Measurements from ENCODE around the gene HTRA1.

- TF ChIP-seq POLR2A (IDR thresholded peaks at IDR 0.05; ENCODE audit: low read depth, low read length): no peak
- no peak for TF ChIP-seq JUND (IDR thresholded peaks at IDR 0.05; ENCODE audit: low read depth, low read length)
- TF ChIP-seq CTCF (IDR thresholded peaks at IDR 0.05 in 2 of 3, conservative IDR thresholded peaks at IDR 0.05 in 1 of 3; ENCODE audit: control insufficient read depth in 2 of 3, extremely low read depth in 1 of 3, insufficient read depth in 1 of 3, low read depth in 3 of 3, low read length in 3 of 3): no peak
- no peak for TF ChIP-seq CHD4 (IDR thresholded peaks at IDR 0.05)
- no peak for TF ChIP-seq POLR2AphosphoS5 (IDR thresholded peaks at IDR 0.05; ENCODE audit: low read length)
- TF ChIP-seq EZH2 (IDR thresholded peaks at IDR 0.05; ENCODE audit: borderline replicate concordance, control insufficient read depth, low read depth, low read length): no peak
- no peak for TF ChIP-seq GABPA (IDR thresholded peaks at IDR 0.05; ENCODE audit: low read depth)
- no peak for TF ChIP-seq CEBPZ (IDR thresholded peaks at IDR 0.05; ENCODE audit: low read depth, low read length)
- TF ChIP-seq ZNF274 (IDR thresholded peaks at IDR 0.05; ENCODE audit: insufficient read depth, insufficient read length): no peak
Measured at GRCh38 chr10:122525788-122526187, 64.4 kb downstream of the HTRA1 start.

Data from GM12878 (cell line).